GM12872 (cell line): ENCODE measurements around the gene SEMA5A.

Experiments used
- CTCF ChIP-seq: IDR thresholded peaks from 3 replicates; pipeline ENCODE4 v1.5.1; 2011; ENCODE audit warnings: low read depth, mild to moderate bottlenecking, low read length, moderate library complexity; ENCODE audit not compliant: insufficient read depth

SEMA5A gene

DNA sequence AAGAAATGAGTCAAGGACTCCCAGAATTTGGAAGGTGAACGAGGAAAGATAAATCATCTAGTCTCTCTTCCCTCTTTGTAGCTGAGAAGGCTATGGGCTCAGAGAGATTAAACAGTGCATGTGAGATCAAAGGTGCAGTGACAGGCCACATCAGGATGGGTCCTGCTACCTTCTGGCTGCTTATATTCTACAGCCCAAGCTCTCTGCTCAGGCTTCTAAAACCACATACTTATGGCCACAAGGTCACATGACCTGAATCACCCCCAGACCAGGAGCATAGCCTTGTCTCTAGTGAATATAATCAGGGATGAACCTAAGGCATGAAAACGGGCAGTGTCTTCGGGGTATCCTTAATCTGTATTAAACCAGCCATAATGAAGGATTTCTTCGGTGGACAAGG, 158.9 kb downstream of the SEMA5A start:
- TF ChIP-seq CTCF, result no peak

GRCh38 chr5:9382522-9382921, 163.4 kb downstream of the SEMA5A start:
- no peak for TF ChIP-seq CTCF

DNA sequence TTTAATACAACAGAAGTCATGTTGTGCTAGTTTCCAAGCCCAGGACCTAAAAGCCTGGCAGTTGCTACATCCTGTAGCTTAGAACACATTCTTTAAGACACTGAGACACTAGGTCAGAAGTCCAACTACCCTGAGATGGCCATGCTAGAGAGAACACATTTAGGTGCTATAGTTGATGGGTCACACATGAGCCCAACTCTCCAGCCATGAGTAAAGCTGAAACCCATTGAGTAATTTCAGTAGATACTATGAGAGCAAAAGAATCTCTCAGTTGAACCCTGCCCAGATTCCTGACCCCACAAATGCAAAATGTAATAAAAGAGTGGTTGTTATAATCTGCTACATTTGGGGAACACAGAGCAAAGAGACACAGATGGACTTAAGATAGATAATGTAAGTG, 164.4 kb downstream of the SEMA5A start:
- TF ChIP-seq CTCF, result no peak

DNA sequence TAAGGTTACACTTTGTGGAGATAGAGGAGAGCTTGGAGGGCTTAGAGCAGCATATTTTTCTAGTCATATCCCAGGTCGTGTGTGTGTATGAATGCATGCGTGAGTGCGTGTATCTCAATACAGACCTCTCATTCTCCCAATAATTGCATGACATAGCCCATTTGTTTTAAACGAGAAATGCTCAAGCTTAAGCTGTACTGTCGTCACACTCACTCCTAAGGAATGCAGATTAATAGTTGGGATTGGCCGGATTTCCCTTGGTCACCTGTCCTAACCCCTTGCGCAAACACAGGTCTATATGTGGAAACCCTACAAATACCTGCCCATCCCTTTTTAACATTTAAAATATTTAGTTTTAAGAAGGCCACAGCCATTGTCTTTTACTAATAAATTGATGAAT, 165.8 kb downstream of the SEMA5A start:
- TF ChIP-seq CTCF, result no peak

DNA sequence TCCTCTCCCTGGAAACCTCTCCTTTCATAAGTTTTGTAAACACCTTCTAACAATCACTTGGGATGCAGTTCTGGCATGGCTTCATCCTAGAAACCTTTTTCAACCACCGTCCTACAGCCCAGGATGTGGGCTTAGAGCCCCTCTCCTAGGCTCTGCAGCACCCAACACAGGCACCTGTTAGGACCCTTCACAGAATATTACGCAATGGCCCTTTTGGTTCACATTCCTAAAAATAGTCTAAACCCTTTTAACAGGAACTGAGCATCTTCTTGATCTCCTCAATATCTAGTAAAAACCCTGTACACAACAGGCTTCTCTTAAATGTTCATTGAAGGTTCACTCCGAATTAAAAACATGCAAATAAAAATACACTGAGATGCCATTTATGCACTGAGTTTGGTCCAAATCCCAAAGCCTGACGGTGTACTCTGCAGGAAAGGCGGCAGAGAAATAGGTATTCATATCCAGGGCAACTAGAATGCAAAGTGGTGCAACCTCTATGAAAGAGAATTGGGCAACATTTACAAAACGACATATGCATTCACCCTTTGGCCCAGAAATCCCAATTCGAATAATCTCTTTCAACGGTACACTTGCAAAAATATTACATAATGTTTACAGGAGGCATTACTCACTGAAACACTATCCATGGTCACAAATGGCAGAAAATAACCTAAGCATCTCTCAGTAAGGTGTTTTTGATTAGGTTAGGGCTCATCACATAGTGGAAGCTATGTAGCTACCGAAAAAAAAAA, 169.3 kb downstream of the SEMA5A start:
- no peak for TF ChIP-seq CTCF

DNA sequence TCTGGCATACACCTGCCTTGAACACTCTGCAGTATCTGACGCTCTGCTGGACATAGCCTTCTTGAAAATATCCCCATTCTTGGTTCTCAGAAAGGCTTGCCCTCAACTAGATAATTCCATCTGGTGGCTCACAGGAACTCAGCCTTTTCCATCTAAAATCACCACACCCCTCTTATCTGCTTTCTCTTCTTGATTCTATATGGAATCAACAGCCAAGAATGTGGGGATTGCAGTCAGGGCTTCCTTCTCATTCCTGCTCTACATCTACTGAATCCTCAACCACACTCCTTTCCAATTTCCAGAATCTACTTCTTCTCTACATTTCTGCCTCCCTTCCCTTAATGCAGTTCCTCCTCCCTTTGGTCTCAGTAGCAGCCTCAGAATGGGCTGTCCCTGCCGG, 170.1 kb downstream of the SEMA5A start:
- no peak for TF ChIP-seq CTCF

DNA sequence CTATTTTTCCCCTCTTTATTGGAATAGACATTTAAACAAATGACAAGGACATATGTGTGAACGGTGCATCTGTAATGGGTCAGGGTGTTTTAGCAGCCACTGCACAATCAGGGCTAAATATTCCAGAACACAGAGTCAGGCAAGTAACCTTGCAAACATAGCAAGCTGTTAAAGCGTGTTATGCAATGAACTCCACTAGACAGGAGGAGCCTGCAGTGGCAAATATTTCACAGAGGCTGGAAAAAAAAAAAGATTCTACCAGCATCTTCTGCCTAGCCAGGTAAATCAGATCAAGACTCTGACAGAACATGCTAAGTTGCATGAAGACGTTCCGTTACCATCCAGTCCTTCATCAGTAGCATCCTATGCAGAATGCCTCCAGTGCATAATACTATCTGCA, 171.8 kb downstream of the SEMA5A start:
- no peak for TF ChIP-seq CTCF
